ENCODE measurements around the gene MBD4.

GRCh38 chr3:129441215-129441614 lies 1.5 kb upstream of the MBD4 start:
- TF ChIP-seq EZH2 (IDR thresholded peaks at IDR 0.05; ENCODE audit: borderline replicate concordance, low read depth, low read length, poor library complexity, severe bottlenecking): no peak
- TF ChIP-seq, protein P1, sequence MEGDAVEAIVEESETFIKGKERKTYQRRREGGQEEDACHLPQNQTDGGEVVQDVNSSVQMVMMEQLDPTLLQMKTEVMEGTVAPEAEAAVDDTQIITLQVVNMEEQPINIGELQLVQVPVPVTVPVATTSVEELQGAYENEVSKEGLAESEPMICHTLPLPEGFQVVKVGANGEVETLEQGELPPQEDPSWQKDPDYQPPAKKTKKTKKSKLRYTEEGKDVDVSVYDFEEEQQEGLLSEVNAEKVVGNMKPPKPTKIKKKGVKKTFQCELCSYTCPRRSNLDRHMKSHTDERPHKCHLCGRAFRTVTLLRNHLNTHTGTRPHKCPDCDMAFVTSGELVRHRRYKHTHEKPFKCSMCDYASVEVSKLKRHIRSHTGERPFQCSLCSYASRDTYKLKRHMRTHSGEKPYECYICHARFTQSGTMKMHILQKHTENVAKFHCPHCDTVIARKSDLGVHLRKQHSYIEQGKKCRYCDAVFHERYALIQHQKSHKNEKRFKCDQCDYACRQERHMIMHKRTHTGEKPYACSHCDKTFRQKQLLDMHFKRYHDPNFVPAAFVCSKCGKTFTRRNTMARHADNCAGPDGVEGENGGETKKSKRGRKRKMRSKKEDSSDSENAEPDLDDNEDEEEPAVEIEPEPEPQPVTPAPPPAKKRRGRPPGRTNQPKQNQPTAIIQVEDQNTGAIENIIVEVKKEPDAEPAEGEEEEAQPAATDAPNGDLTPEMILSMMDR (conservative IDR thresholded peaks at IDR 0.05; ENCODE audit: low read depth, low read length): no peak
